Esophagus muscularis mucosa (tissue), 3 donors: ENCODE data around the gene FGF14.

ENCODE experiments used
- POLR2A ChIP-seq: fragments of 450-650 bp; IDR thresholded peaks from one replicate; pipeline ENCODE4 v1.6.1; 2017; ENCODE audit warnings: antibody characterized with exemption, moderate library complexity, mild to moderate bottlenecking, low read depth
- POLR2AphosphoS5 ChIP-seq, 2 donors: sonication (generic); formaldehyde crosslinking; IDR thresholded peaks; one replicate each; pipeline ENCODE4 v1.6.1; 2017; ENCODE audit warnings: antibody characterized with exemption in 2 of 2
- TF ChIP-seq, protein P1 (sequence below), 3 experiments: fragments of 200-600 bp in 2 of 3; fragments of 450-650 bp in 1 of 3; sonication (generic) in 2 of 3; IDR thresholded peaks; one replicate each; pipeline ENCODE4 v1.5.1; 2017 to 2019; ENCODE audit warnings: antibody characterized with exemption in 3 of 3, mild to moderate bottlenecking in 2 of 3, moderate library complexity in 1 of 3

DNA sequence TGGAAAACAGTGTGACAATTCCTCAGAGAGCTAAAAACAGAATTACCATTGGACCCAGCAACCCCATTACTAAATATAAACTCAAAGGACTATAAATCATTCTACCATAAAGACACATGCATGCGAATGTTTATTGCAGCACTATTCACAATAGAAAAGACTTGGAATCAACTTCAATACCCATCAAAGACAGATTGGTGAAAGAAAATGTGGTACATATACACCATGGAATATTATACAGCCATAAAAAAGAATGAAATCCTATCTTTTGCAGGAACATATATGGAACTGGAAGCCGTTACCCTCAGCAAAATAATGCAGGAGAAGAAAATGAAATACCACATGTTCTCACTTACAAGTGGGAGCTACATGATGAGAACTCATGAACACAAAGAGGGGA lies 20.8 kb upstream of the FGF14 start:
- TF ChIP-seq, protein P1, sequence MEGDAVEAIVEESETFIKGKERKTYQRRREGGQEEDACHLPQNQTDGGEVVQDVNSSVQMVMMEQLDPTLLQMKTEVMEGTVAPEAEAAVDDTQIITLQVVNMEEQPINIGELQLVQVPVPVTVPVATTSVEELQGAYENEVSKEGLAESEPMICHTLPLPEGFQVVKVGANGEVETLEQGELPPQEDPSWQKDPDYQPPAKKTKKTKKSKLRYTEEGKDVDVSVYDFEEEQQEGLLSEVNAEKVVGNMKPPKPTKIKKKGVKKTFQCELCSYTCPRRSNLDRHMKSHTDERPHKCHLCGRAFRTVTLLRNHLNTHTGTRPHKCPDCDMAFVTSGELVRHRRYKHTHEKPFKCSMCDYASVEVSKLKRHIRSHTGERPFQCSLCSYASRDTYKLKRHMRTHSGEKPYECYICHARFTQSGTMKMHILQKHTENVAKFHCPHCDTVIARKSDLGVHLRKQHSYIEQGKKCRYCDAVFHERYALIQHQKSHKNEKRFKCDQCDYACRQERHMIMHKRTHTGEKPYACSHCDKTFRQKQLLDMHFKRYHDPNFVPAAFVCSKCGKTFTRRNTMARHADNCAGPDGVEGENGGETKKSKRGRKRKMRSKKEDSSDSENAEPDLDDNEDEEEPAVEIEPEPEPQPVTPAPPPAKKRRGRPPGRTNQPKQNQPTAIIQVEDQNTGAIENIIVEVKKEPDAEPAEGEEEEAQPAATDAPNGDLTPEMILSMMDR (IDR thresholded peaks at IDR 0.05) = no peak
- TF ChIP-seq POLR2A (no peak), POLR2AphosphoS5 (IDR thresholded peaks at IDR 0.05) (no peak)
